ENCODE measurements around the gene ULK4.
"Not testable (repeated sequence)": the region's sequence is repeated elsewhere in the genome, so short reads cannot be mapped to it uniquely, and the experiment has no call there.

The ULK4 gene

GRCh38 chr3:41961751-41962679, at the start of gene ULK4:
ULK4 (minus strand) TSS chr3:41962103; CDS start chr3:41954759, 7,344 bp downstream.
- DNase-seq: peak; percentile 83

DNA sequence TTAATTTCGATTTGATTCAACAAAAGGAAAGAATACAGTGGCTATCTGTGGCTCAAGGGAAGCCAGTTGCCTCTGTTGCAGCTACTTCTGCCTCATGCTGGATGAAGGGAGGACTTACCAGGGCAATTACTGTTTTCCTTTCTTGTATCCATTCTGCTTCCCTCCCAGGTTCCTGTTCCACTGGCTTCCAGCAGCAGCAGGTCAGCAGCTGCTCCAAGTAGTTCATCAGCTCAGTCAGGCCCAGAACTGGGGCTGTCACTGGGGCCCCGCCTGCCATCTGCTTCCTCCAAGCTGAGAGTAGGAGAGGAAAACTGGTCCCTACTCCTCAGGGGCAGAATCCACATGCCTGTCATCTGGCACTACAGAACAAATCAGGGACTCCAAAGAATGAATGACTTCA, 48.6 kb upstream of the ULK4 start:
- peak; percentile 54 for DNase-seq

- no peak for DNase-seq
Observed at GRCh38 chr3:42009456-42009855, 47.6 kb upstream of the ULK4 start.

- no peak for DNase-seq
Observed at GRCh38 chr3:42007785-42008184, 45.9 kb upstream of the ULK4 start.

GRCh38 chr3:42005401-42005800, 43.5 kb upstream of the ULK4 start:
- no peak for DNase-seq

DNA sequence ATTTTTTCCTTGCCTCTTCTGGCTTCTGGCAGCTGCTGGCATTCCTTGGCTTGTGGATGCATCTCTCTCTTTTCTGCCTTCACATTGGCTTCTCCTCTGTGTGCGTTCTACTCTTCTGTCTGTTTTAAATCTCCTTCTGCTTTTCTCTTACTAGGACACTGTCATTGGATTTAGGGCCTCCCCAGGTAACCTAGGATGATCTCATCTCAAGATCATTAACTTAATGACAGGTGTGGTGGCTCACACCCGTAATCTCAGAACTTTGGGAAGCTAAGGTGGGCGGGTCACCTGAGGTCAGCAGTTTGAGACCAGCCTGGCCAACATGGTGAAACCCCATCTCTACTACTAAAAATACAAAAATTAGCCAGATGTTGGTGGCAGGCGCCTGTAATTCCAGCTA, 40.9 kb upstream of the ULK4 start:
- DNase-seq: no peak

GRCh38 chr3:42001777-42002176, 39.9 kb upstream of the ULK4 start:
- DNase-seq: no peak

- DNase-seq: no peak
Observed at GRCh38 chr3:41999909-42000308, 38.0 kb upstream of the ULK4 start.

GRCh38 chr3:41997702-41998550, 36.0 kb upstream of the ULK4 start:
- no peak for DNase-seq

DNA sequence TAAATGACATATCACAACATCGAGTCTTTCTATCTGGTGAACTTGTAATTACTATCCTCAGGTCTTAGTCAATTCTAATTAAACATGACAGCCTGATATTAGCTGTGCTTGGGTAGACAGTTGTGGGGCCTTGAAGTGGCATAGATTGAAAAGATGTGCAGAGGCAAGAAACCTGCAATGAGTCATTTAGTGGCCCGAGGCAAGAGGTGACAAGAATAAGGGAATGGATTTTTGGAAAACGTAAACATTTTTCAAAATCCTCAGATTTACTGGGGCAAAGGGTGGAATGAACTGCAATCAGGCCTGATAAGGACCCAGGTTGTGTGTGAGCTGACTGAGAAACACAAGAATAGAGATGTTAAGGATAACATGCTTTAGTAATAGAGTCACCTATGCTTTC, 29.5 kb upstream of the ULK4 start:
- DNase-seq: no peak

DNA sequence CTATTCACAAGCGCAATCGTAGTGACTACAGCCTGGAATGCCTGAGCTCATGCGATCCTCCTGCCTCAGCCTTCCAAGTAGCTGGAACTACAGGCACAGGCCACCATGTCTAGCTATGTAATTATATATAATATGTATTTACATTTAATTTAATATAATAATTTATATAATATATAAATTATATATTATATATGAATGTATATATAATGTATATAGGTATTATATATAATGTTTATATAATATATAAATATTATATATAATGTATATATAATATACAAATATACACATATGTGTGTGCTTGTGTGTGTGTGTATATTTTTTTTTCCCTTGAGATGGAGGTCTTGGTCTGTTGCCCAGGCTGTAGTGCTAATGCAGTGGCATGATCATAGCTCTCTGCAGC, 27.6 kb upstream of the ULK4 start:
- DNase-seq: no peak

GRCh38 chr3:41987627-41988026, 25.7 kb upstream of the ULK4 start:
- no peak for DNase-seq

DNA sequence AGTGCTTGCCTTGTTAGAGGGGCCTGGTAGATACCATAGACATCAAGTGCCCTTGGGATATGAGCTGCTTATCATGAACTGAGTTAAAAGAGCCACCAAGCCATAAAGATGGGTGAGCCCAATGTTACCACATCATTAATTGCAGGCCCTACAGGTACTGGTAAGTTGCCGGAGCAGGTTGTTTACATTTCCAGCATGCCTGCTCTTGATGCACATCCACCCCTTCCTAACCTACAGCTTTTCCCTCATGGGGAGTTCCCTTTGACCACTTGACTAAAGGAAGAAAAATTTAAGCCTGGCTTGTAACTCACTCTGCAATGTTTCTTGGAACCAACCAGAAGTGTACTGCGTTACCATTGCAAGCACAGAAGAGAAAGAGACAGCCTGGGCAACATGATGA, 24.7 kb upstream of the ULK4 start:
- no peak for DNase-seq

- no peak for DNase-seq
Observed at GRCh38 chr3:41985018-41985417, 23.1 kb upstream of the ULK4 start.

- not testable (repeated sequence) for DNase-seq
Observed at GRCh38 chr3:41983091-41983490, 21.2 kb upstream of the ULK4 start.

DNA sequence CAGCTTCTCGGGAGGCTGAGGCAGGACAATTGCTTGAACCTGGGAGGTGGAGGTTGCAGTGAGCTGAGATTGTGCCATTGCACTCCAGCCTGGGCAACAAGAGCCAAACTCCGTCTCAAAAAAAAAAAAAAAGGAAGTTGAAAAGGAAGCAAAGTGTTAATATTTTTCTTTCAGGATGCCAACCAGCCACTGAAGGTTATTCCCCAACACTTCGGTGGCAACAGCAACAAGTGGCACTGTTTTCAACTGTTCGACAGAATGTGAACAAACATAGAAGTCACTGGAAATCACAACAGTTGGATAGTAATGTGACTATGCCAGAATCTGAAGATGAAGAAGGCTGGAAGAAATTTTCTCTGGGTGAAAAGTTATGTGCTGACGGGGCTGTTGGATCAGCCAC, 15.5 kb upstream of the ULK4 start:
- DNase-seq: not testable (repeated sequence)

GRCh38 chr3:41975416-41976103, 13.7 kb upstream of the ULK4 start:
- no peak for DNase-seq

GRCh38 chr3:41974223-41974622, 12.3 kb upstream of the ULK4 start:
- no peak for DNase-seq

DNA sequence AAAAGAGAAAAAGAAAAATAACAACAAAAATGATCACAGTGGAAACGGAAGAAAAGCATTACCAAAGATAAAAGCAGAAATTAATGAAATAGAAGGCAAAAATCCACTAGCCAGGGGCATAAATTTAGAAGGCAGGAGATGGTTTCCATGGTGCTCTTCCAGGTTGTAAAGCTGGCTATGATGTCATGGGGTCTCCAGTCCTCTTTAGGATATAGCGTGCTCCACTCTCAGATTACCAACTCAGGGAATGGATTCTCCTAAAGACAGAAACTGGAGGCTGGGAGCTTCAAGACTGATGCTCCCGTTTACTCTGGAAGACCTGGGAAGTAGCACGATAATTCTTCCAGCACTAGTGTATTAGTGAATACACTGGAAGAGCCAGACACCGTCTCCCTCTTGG, 10.9 kb upstream of the ULK4 start:
- DNase-seq: no peak

DNA sequence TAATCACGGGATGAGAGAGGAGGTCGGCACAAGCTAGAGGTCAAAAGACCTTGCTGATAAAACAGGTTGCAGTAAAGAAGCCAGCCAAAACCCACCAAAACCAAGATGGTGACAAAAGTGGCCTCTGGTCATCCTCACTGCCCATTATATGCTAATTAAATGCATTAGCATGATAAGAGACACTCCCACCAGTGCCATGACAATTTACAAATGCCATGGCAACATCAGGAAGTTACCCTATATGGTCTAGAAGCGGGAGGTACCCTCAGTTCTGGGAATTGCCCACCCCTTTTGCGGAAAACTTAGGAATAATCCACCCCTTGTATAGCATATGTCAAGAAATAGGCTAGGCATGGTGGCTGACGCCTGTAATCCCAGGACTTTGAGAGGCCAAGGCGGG, 4.3 kb upstream of the ULK4 start:
- no peak for DNase-seq

DNA sequence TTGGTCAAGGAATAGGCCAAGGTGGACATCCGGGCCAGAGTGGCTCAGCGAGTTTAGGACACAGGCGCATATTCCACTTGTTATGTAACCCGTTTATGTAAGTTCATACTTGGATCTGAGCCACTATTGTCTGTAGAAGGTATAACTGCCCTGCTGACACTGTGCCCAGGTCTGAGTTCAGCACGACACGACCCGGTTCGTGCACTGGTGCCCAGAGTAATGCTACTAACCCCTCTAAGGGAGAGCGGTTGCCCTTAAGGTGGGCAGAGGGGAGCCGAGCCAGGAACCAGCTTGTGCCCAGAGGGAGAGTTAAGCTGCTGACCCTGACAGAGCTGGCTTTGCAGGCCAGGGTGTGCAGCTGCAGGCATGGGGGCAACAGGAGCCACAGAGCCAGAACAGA, 1.9 kb upstream of the ULK4 start:
- no peak for DNase-seq

GRCh38 chr3:41960826-41961750, 815 bp downstream of the ULK4 start:
- DNase-seq: no peak
